Adipose tissue (tissue), 3 donors: ENCODE results near the gene ZNF202. TPM values are rescaled to one million over a fixed set of nuclear protein-coding genes. Genes with fewer than 3 reads are reported as not detected.
A peak's percentile ranks its signal among the peaks of the same experiment; 100 is the strongest.
"Not testable (repeated sequence)": the region's sequence is repeated elsewhere in the genome, so short reads cannot be mapped to it uniquely, and the experiment has no call there.

ENCODE experiments used
- H3K27ac ChIP-seq: one replicate; pipeline ENCODE4 v1.5.1; 2013; ENCODE audit warnings: low read depth, low read length
- WGBS, 3 donors: extraction: QIAGEN DNeasy Blood & Tissue Kit; methylation state at CpG; one replicate each; pipeline ENCODE4 v1.1.7; 2013; 5-methylcytosine and 5-hydroxymethylcytosine counted together
- polyA plus RNA-seq, 3 donors: library from polyadenylated mRNA; stranded (reverse); fragments of 200-250 nt; gene quantifications; one replicate each; pipeline ENCODE4 v1.2.3, GENCODE V29; 2013
- donor health status: healthy with polysubstance abuse.
- donor health status: Bipolar disorder and iron deficiency.
- donor health status: healthy.

ZNF202 gene
- polyA plus RNA-seq: 1 to 10 TPM; 3.5 to 7.3 (median 5.0) TPM

- WGBS, 3 donors: 0 to 1% (median 0%) methylated on average over 61 to 67 of the region's 67 CpGs
- peak within 1 kb of the TSS; percentile 52 for H3K27ac ChIP-seq
Observed at GRCh38 chr11:123741159-123742030, at the start of gene ZNF202. Gene ZNF202, minus strand, starts transcription at chr11:123741660. Its CDS starts 10,772 bp downstream, at chr11:123730888.

- H3K27ac ChIP-seq: no peak overlapping the region
- WGBS, 3 donors: 73 to 83% (median 79%) methylated on average over 1 of the region's 1 CpG
Observed at GRCh38 chr11:123783536-123783935, 42.1 kb upstream of the ZNF202 start.

- 73 to 96% (median 74%) methylated on average over 1 of the region's 1 CpG for WGBS, 3 donors
- no peak overlapping the region for H3K27ac ChIP-seq
Observed at GRCh38 chr11:123778511-123778910, 37.1 kb upstream of the ZNF202 start.

- no peak overlapping the region for H3K27ac ChIP-seq
- WGBS, 3 donors: 54 to 71% (median 56%) methylated on average over 4 of the region's 4 CpGs
Observed at GRCh38 chr11:123775715-123776549, 34.5 kb upstream of the ZNF202 start.

GRCh38 chr11:123775289-123775688 is 33.8 kb upstream of the ZNF202 start:
- WGBS, 3 donors: 75 to 100% (median 78%) methylated on average over 1 of the region's 1 CpG
- H3K27ac ChIP-seq: no peak overlapping the region

GRCh38 chr11:123773959-123774358 is 32.5 kb upstream of the ZNF202 start:
- WGBS, 3 donors: 83 to 95% (median 84%) methylated on average over 1 of the region's 1 CpG
- H3K27ac ChIP-seq: no peak overlapping the region

- 79 to 87% (median 85%) methylated on average over 2 of the region's 2 CpGs for WGBS, 3 donors
- H3K27ac ChIP-seq: no peak overlapping the region
Observed at GRCh38 chr11:123773026-123773425, 31.6 kb upstream of the ZNF202 start.

GRCh38 chr11:123771664-123772063 is 30.2 kb upstream of the ZNF202 start:
- 95 to 99% (median 97%) methylated on average over 3 of the region's 3 CpGs for whole genome bisulfite sequencing, 3 donors

GRCh38 chr11:123770712-123771111 is 29.3 kb upstream of the ZNF202 start:
- no peak overlapping the region for H3K27ac ChIP-seq

More at GRCh38 chr11:123771664-123772063, 30.2 kb upstream of the ZNF202 start:
- no peak overlapping the region for H3K27ac ChIP-seq

- WGBS, 3 donors: 31 to 58% (median 58%) methylated on average over 1 of the region's 1 CpG
Observed at GRCh38 chr11:123765601-123766000, 24.1 kb upstream of the ZNF202 start.

GRCh38 chr11:123762422-123762821 is 21.0 kb upstream of the ZNF202 start:
- no peak overlapping the region for H3K27ac ChIP-seq

More at GRCh38 chr11:123765601-123766000, 24.1 kb upstream of the ZNF202 start:
- H3K27ac ChIP-seq: no peak overlapping the region

GRCh38 chr11:123760894-123761293 is 19.4 kb upstream of the ZNF202 start:
- H3K27ac ChIP-seq: no peak overlapping the region
- WGBS, 3 donors: 83 to 91% (median 87%) methylated on average over 1 of the region's 1 CpG

GRCh38 chr11:123757976-123758375 is 16.5 kb upstream of the ZNF202 start:
- H3K27ac ChIP-seq: no peak overlapping the region
- 77 to 89% (median 80%) methylated on average over 3 of the region's 3 CpGs for WGBS, 3 donors

- H3K27ac ChIP-seq: no peak overlapping the region
- 87 to 89% (median 88%) methylated on average over 3 of the region's 3 CpGs for WGBS, 3 donors
Observed at GRCh38 chr11:123755813-123756212, 14.4 kb upstream of the ZNF202 start.

- no peak overlapping the region for H3K27ac ChIP-seq
Observed at GRCh38 chr11:123755344-123755743, 13.9 kb upstream of the ZNF202 start.

- H3K27ac ChIP-seq: no peak within 1 kb of the TSS
- 86 to 96% (median 95%) methylated on average over 3 of the region's 3 CpGs for WGBS, 3 donors
Observed at GRCh38 chr11:123754101-123754568, 12.7 kb upstream of the ZNF202 start, which contains the start of gene OR6X1. Gene OR6X1, minus strand, starts transcription at chr11:123754518. Its CDS starts 0 bp downstream, at chr11:123754518.

GRCh38 chr11:123753110-123753509 is 11.7 kb upstream of the ZNF202 start:
- H3K27ac ChIP-seq: no peak overlapping the region

- WGBS, 3 donors: 58 to 71% (median 63%) methylated on average over 1 of the region's 1 CpG
- H3K27ac ChIP-seq: no peak overlapping the region
Observed at GRCh38 chr11:123751781-123752180, 10.3 kb upstream of the ZNF202 start.

GRCh38 chr11:123748349-123748748 is 6.9 kb upstream of the ZNF202 start:
- H3K27ac ChIP-seq: not testable (repeated sequence)
- WGBS, 3 donors: 71 to 95% (median 92%) methylated on average over 2 of the region's 2 CpGs
